T-helper 17 cell (primary cell): Measurements from ENCODE around the gene SP7. TPM values are rescaled to one million over a fixed set of nuclear protein-coding genes. Genes with fewer than 3 reads are reported as not detected.
"Not testable (repeated sequence)": the region's sequence is repeated elsewhere in the genome, so short reads cannot be mapped to it uniquely, and the experiment has no call there.

Experiments
- ATAC-seq: fragments of 150-1000 bp; cut with Tn5 transposase; 2 replicates; pipeline ENCODE4 v1.10.0; 2021; ENCODE audit warnings: mild to moderate bottlenecking, moderate library complexity
- DNase-seq, 3 donors: peaks; one replicate each; pipeline versions ENCODE4 v3.0.0 to v3.0.0-alpha.2; 2020 to 2021
- H3K9me3 ChIP-seq: one replicate; pipeline ENCODE4 v1.7.0; 2013; ENCODE audit warnings: low read length, mild to moderate bottlenecking; ENCODE audit not compliant: control insufficient read depth, poor library complexity, severe bottlenecking
- H3K27ac Mint-ChIP-seq: one replicate; pipeline ENCODE4 v1.8.0; 2022; ENCODE audit warnings: mild to moderate bottlenecking, moderate library complexity, mixed read lengths
- H3K27me3 Mint-ChIP-seq: one replicate; pipeline ENCODE4 v1.8.0; 2022; ENCODE audit warnings: mixed read lengths
- H3K36me3 Mint-ChIP-seq: one replicate; pipeline ENCODE4 v1.8.0; 2022; ENCODE audit warnings: low read depth, mixed read lengths
- H3K4me1 Mint-ChIP-seq: one replicate; pipeline ENCODE4 v1.8.0; 2022; ENCODE audit warnings: mild to moderate bottlenecking, mixed read lengths
- H3K4me3 Mint-ChIP-seq: one replicate; pipeline ENCODE4 v1.8.0; 2022; ENCODE audit warnings: mild to moderate bottlenecking, moderate library complexity, mixed read lengths
- total RNA-seq, 4 donors: library from RNA in 2 of 4; stranded (reverse) in 2 of 4; gene quantifications; one replicate each; pipeline ENCODE4 v1.2.3 and lab custom pipeline; 2022 to 2026

SP7 gene
- total RNA-seq (not detected), total RNA-seq (lab: John Stamatoyannopoulos, UW) (0 reads per million in 2 donors)

GRCh38 chr12:53336181-53336681 is at the start of gene SP7:
SP7 (minus strand) TSS chr12:53336354; CDS start chr12:53335646, 708 bp downstream.
- peaks cover 11% of the 10 kb centered on the region for H3K36me3 Mint-ChIP-seq
- H3K4me1 Mint-ChIP-seq: peaks cover 26% of the 10 kb centered on the region
- no peak within 1 kb of the TSS for H3K27ac Mint-ChIP-seq
- H3K9me3 ChIP-seq: no peaks in the 10 kb centered on the region
- no peak within 1 kb of the TSS for H3K4me3 Mint-ChIP-seq
- H3K27me3 Mint-ChIP-seq: peaks cover 66% of the 10 kb centered on the region
- no peak for DNase-seq
- peak; percentile 61 for ATAC-seq

DNA sequence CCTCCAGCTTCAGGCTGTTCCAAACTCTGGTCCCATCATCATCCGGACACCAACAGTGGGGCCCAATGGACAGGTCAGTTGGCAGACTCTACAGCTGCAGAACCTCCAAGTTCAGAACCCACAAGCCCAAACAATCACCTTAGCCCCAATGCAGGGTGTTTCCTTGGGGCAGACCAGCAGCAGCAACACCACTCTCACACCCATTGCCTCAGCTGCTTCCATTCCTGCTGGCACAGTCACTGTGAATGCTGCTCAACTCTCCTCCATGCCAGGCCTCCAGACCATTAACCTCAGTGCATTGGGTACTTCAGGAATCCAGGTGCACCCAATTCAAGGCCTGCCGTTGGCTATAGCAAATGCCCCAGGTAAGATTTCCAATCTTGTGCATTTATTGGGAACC is 47.1 kb upstream of the SP7 start:
- no peaks in the 10 kb centered on the region for H3K9me3 ChIP-seq
- DNase-seq (no peak), ATAC-seq (no peak)
- Mint-ChIP-seq H3K36me3 (peaks cover 5% of the 10 kb centered on the region), H3K4me3 (peak overlapping the region; percentile 97), H3K27me3 (no peaks in the 10 kb centered on the region), H3K27ac (no peak overlapping the region), H3K4me1 (peaks cover 50% of the 10 kb centered on the region)

DNA sequence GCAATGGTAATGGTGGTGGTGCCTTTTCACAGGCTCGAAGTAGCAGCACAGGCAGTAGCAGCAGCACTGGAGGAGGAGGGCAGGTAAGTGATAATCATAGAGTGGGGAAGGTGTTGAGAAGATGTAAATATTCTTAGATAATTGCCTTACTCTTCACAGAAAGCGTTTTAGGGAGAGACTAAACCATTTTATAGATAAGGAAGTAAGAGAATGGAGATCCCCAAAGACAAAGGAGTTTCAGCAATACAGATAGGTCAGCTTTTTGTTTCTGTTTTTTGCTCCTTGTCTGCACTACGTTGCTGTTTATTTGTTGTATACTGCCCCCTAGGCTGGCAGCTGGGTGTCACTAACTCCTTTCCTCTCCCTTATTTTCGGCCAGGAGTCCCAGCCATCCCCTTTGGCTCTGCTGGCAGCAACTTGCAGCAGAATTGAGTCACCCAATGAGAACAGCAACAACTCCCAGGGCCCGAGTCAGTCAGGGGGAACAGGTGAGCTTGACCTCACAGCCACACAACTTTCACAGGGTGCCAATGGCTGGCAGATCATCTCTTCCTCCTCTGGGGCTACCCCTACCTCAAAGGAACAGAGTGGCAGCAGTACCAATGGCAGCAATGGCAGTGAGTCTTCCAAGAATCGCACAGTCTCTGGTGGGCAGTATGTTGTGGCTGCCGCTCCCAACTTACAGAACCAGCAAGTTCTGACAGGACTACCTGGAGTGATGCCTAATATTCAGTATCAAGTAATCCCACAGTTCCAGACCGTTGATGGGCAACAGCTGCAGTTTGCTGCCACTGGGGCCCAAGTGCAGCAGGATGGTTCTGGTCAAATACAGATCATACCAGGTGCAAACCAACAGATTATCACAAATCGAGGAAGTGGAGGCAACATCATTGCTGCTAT is 45.8 kb upstream of the SP7 start:
- Mint-ChIP-seq H3K27ac (no peak overlapping the region), H3K4me1 (peaks cover 42% of the 10 kb centered on the region), H3K36me3 (peaks cover 5% of the 10 kb centered on the region), H3K27me3 (no peaks in the 10 kb centered on the region), H3K4me3 (peak overlapping the region; percentile 97)
- DNase-seq (peak; percentile 18 to 32 (median 20)), ATAC-seq (no peak)
- no peaks in the 10 kb centered on the region for H3K9me3 ChIP-seq

- Mint-ChIP-seq H3K36me3 (peaks cover 4% of the 10 kb centered on the region), H3K27me3 (no peaks in the 10 kb centered on the region), H3K4me3 (peak overlapping the region; percentile 97), H3K4me1 (peaks cover 37% of the 10 kb centered on the region), H3K27ac (no peak overlapping the region)
- ATAC-seq (no peak), DNase-seq (no peak)
- H3K9me3 ChIP-seq: no peaks in the 10 kb centered on the region
Observed at GRCh38 chr12:53380794-53381730, 44.9 kb upstream of the SP7 start.

DNA sequence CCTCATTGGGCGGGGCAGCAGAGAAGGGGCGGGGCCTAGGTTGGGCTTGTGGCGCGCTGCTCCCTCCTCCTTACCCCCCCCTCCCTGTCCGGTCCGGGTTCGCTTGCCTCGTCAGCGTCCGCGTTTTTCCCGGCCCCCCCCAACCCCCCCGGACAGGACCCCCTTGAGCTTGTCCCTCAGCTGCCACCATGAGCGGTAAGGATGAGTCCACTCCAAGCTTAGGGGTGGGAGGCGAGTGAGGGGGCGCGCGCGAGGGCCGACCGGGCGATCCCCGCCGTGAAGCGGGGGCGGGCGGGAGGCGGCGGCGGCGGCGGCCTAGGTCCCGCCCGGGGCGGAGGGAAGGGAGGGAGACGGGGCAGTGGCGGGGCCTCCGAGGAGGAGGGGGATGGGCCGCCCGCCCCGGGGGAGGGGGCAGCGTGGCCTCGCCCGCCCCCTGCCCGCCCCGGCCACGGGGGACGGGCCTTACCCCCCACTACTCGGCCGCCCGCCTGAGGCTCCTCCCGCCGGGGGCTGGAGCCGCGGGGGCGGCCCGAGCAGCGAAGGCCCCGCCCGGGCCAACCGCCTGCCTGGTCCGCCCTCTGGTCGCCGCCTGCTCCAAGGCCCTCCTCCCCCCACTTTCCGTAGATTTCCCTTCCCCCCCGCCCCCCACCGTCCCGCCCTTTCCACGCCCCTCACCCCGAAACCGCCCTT is 44.1 kb upstream of the SP7 start, which contains the start of gene SP1:
SP1 (plus strand) TSS at position 73 of the 690 bp plus-strand sequence; CDS start at position 189, 116 bp downstream.
- peak; percentile 44 for ATAC-seq
- peaks cover 34% of the 10 kb centered on the region for H3K4me1 Mint-ChIP-seq
- H3K9me3 ChIP-seq: no peaks in the 10 kb centered on the region
- no peak within 1 kb of the TSS for H3K27ac Mint-ChIP-seq
- no peaks in the 10 kb centered on the region for H3K27me3 Mint-ChIP-seq
- peak within 1 kb of the TSS; percentile 97 for H3K4me3 Mint-ChIP-seq
- DNase-seq: peak; percentile 85 to 98 (median 93)
- H3K36me3 Mint-ChIP-seq: peaks cover 2% of the 10 kb centered on the region

- peak; percentile 79 for ATAC-seq
Observed at GRCh38 chr12:53379389-53380103, 43.4 kb upstream of the SP7 start.

GRCh38 chr12:53378724-53379388 is 42.7 kb upstream of the SP7 start:
- Mint-ChIP-seq H3K4me3 (no peak overlapping the region), H3K27me3 (no peaks in the 10 kb centered on the region), H3K4me1 (peaks cover 30% of the 10 kb centered on the region), H3K36me3 (peaks cover 2% of the 10 kb centered on the region), H3K27ac (no peak overlapping the region)
- H3K9me3 ChIP-seq: no peaks in the 10 kb centered on the region
- ATAC-seq (no peak), DNase-seq (no peak)

More at GRCh38 chr12:53379389-53380103, 43.4 kb upstream of the SP7 start:
- no peak overlapping the region for H3K4me3 Mint-ChIP-seq
- H3K9me3 ChIP-seq: no peaks in the 10 kb centered on the region
- peaks cover 33% of the 10 kb centered on the region for H3K4me1 Mint-ChIP-seq
- H3K27me3 Mint-ChIP-seq: no peaks in the 10 kb centered on the region
- peaks cover 2% of the 10 kb centered on the region for H3K36me3 Mint-ChIP-seq
- no peak overlapping the region for H3K27ac Mint-ChIP-seq
- DNase-seq: peak; percentile 71 to 98 (median 73)

DNA sequence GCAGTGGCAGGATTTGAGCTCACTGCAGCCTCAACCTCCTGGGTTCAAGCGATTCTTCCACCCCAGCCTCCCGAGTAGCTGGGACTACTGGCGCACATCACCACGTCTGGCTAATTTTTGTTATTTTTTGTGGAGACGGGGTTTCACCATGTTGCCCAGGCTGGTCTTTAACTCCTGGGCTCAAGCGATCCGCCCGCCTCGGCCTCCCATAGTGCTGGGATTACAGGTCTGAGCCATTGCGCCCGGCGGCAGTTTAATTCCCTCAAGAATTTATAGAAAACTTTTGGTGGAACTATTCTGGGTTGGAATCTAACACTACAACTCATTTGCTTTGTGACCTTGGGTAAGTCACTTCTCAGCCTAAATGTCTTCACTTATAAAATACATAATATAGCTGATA is 42.1 kb upstream of the SP7 start:
- no peaks in the 10 kb centered on the region for H3K9me3 ChIP-seq
- peaks cover 2% of the 10 kb centered on the region for H3K36me3 Mint-ChIP-seq
- peaks cover 26% of the 10 kb centered on the region for H3K4me1 Mint-ChIP-seq
- DNase-seq (no peak), ATAC-seq (no peak)
- H3K27ac Mint-ChIP-seq: no peak overlapping the region
- no peaks in the 10 kb centered on the region for H3K27me3 Mint-ChIP-seq
- H3K4me3 Mint-ChIP-seq: no peak overlapping the region

GRCh38 chr12:53376747-53377146 is 40.6 kb upstream of the SP7 start:
- no peaks in the 10 kb centered on the region for H3K36me3 Mint-ChIP-seq
- H3K4me3 Mint-ChIP-seq: no peak overlapping the region
- ATAC-seq: no peak
- peaks cover 19% of the 10 kb centered on the region for H3K4me1 Mint-ChIP-seq
- no peaks in the 10 kb centered on the region for H3K9me3 ChIP-seq
- no peak for DNase-seq
- H3K27me3 Mint-ChIP-seq: no peaks in the 10 kb centered on the region
- no peak overlapping the region for H3K27ac Mint-ChIP-seq

GRCh38 chr12:53374277-53374676 is 38.1 kb upstream of the SP7 start:
- H3K9me3 ChIP-seq, H3K27me3 Mint-ChIP-seq, H3K36me3 Mint-ChIP-seq, ATAC-seq, DNase-seq, H3K4me3 Mint-ChIP-seq: not testable (repeated sequence)
- Mint-ChIP-seq H3K27ac (peak overlapping the region; percentile 49), H3K4me1 (peaks cover 18% of the 10 kb centered on the region)

- peaks cover 16% of the 10 kb centered on the region for H3K4me1 Mint-ChIP-seq
- not testable (repeated sequence) for ATAC-seq, DNase-seq, H3K36me3 Mint-ChIP-seq, H3K4me3 Mint-ChIP-seq, H3K27me3 Mint-ChIP-seq, H3K9me3 ChIP-seq
- H3K27ac Mint-ChIP-seq: peak overlapping the region; percentile 49
Observed at GRCh38 chr12:53373554-53374133, 37.5 kb upstream of the SP7 start.
